ENCODE measurements around the gene UBAC2.
"Not testable (repeated sequence)": the region's sequence is repeated elsewhere in the genome, so short reads cannot be mapped to it uniquely, and the experiment has no call there.

UBAC2 gene

GRCh38 chr13:99249606-99250005, 49.0 kb downstream of the UBAC2 start:
- not testable (repeated sequence) for DNase-seq

- no peak for DNase-seq
Measured at GRCh38 chr13:99250982-99251825, 50.5 kb downstream of the UBAC2 start.

DNA sequence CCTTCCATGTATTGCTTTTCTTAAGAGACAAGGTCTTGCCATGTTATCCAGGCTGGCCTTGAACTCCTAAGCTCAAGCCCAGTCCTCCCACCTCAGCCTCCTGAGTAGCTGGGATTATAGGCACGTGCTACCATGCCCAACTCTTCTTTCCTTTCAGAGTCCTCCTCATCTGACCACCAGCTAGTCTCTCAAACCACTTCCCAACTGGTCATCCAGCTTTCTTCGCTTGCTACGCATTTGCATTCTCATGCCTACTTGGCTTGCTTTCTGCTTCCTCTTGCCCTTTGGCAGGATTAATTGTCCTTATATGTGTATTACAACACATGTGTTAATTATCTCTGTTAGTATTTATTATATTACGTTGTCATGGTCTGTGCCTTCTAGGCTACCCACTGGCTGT, 51.3 kb downstream of the UBAC2 start:
- DNase-seq = no peak

GRCh38 chr13:99254830-99255229, 54.2 kb downstream of the UBAC2 start:
- no peak for DNase-seq

DNA sequence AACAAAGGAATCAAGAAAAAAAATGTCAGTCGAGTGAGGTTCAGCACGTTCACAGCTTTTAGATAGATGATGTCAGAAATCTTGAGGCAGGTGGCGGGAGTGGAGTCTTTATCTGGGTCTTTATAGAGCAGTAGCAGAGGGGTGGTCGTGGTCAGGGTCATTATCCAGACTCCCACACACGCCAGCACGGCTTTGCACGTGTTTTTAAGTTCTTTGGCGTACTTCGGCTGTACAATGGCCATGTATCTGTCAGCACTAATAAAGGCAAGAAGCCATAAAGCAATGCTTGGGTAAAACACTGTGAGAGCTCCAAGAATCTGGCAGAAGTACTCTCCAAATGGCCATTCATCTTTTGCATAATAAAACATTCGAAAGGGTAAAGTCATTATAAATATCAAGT, 54.6 kb downstream of the UBAC2 start:
- no peak for DNase-seq

GRCh38 chr13:99256283-99256682, 55.6 kb downstream of the UBAC2 start:
- DNase-seq = no peak

DNA sequence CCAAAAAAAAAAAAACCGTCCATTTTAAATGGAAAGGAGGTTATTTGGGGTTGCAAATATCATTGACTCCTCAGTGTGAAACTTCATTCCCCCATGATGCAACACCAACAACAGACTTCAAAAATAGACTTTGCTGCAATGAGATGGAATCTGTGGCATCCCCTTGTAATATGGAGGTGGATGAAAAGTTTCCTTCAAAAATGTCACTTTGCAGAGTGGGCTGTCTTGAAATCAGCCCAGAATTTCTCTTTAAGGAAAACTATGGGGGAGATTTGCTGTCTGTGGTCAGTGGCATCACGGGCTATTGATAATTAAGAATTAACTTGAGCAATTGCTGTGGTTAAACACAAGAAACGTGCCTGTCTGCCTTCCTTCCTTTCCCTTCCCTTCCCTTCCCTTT, 56.1 kb downstream of the UBAC2 start:
- DNase-seq = no peak

GRCh38 chr13:99257291-99257690, 56.6 kb downstream of the UBAC2 start:
- DNase-seq = no peak

GRCh38 chr13:99258210-99258860, 57.7 kb downstream of the UBAC2 start, which contains the start of gene GPR18:
Gene GPR18 (minus strand): TSS chr13:99258379. CDS start chr13:99255872, 2,507 bp downstream.
- no peak for DNase-seq

GRCh38 chr13:99258946-99259345, 58.3 kb downstream of the UBAC2 start:
- no peak for DNase-seq

DNA sequence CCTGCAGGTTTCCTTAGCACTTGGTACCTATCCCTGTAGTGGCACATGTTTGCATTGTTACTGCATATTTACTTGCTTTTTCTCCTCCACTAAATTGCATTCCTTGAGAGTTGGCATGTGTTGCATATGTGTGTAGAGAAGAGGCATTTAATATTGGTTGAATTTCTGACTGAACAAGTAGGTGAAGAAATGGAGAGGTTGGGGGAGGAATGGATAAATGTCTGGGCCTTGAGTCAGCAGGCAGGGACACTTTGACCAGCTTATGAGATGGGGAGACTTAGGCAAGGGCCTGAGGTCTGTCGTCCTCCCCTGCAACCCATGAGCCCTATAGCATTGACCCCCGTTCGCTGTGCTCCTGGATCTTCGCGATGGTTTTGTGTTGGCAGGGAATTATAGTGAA, 59.6 kb downstream of the UBAC2 start:
- no peak for DNase-seq

DNA sequence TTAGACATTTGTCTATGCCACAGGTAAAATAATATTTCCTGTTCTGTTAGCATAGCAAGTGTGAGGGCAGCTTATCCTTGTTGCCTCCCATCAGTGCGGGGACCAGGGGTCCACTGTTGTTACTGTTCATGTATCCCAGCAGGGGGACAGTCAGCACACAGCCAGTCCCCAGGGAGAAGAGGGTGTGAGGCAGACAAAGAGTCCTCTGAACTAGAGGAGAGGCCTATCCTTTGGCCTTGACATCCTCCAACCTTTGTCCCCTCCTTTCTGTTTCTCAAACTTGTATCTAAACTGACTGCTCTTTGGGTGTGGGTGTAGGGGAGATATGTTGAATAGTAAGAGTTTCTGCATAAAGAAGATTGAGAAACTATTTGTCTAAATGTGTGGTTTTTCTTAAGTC, 60.4 kb downstream of the UBAC2 start:
- DNase-seq = no peak

- DNase-seq = no peak
Measured at GRCh38 chr13:99263126-99263785, 62.6 kb downstream of the UBAC2 start.

GRCh38 chr13:99264051-99264450, 63.4 kb downstream of the UBAC2 start:
- DNase-seq = no peak

- no peak for DNase-seq
Measured at GRCh38 chr13:99265162-99265800, 64.6 kb downstream of the UBAC2 start.

DNA sequence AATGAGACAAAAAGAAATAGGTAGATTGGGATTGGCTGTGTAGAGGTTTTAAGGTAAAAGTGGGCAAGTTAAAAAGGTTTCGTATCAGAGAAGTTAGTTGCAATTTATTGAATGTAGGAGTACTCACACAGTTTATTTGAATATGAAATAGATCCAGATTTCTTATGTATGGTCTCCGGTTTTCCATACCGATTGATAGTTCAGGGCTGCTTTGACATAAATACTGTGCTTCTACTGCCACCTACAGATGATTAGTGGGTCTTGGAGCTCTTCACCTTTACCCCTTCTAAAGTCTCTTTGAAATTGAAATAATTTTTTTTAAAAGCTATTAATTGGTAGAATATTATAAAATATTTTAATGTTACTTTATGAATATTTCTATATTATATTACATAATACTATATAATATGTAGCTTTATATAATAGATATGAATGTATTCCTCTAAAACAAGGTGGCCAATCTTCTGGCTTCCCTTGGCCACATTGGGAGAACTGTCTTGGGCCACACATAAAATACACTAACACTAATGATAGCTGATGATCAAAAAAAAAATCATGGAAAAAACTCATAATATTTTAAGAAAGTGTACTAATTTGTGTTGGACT, 65.3 kb downstream of the UBAC2 start:
- DNase-seq = no peak

- DNase-seq = no peak
Measured at GRCh38 chr13:99266827-99267226, 66.2 kb downstream of the UBAC2 start.

GRCh38 chr13:99267927-99268326, 67.3 kb downstream of the UBAC2 start:
- DNase-seq = no peak

DNA sequence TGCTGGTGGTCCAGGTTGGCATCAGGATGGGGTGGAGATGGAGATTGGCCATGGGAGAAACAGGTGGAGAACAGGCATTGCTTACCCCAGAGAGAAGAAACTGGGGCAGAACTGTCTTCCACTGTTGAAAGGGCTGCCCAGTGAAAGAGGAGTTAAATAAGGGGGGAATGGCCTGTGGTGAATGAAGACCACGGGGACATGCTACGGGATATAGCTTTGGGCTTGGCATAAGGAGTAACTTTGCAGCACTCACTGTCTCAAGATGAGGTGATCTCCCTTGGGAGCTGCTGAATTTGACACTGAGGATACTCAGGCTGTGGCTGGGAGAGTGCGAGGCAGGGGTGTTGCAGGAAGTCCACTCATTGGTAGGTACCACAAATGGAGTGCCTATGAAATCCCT, 68.2 kb downstream of the UBAC2 start:
- DNase-seq = no peak

DNA sequence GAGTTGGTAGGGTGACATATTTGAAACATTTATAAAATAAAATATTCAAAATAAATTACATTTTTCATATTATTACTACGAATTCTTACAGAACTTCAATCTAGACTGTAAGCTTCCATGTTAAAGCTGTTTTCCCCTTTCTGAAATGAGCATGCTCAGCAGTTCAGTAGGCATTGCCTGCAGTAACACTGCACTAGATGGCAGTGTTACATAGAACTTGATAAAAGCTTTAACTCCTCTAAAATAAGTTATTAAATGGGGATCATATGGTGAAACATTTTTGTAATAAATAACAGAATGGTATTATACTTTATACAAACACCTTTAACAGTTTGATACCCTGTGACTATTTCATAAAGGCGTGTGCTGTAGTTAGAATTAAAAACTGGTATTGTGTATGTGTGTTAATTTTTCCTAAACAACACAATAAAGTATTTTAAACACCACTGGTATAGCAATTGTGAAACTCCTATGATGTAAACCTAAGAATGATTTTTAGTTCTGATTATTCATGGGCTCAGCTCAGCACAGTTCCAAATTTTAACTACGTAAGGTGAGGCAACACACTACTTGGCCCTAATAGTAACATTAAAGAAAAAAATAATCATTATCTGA, 69.1 kb downstream of the UBAC2 start:
- DNase-seq = peak in 1 of 2 experiments; percentile 44

GRCh38 chr13:99270518-99270917, 69.9 kb downstream of the UBAC2 start:
- no peak for DNase-seq

DNA sequence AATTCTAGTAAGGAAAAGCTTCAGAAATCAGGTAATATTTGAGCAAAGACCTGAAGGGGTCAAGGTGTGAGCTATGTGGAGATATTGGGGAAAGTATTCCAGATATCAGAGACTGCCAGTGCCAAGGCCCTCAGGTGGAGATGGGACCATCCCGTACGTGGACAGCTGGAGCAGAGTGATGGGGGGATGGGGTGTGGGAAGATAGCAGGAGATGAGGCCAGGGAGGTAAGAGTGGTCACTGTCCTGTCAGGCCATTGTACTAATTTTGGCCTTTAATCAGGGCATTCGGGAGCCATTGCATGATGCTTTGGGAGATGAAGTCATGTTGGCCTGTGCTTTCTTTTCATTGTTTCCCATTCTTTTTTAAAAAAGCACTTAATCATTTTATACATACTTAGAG, 70.6 kb downstream of the UBAC2 start:
- DNase-seq = no peak

Measured in stimulated activated CD4-positive, alpha-beta T cell treated with anti-CD3 and anti-CD28 coated beads, Interleukin-4, amount 100 ng/mL, for 4 hours (primary cell).